Erythroblast (primary cell): ENCODE data around the gene ADCY5.

Experiments used
- DNase-seq, 2 experiments: peaks; one replicate each; lab custom pipeline; 2025; lab: John Stamatoyannopoulos, UW
- GATA1 ChIP-seq: IDR thresholded peaks from 2 replicates; pipeline ENCODE4 v1.6.1; 2011; ENCODE audit warnings: low read depth, mild to moderate bottlenecking, control low read depth, low read length, moderate library complexity
- POLR2A ChIP-seq: IDR thresholded peaks from 2 replicates; pipeline ENCODE4 v1.6.1; 2011; ENCODE audit warnings: mild to moderate bottlenecking, low read length

The ADCY5 gene

GRCh38 chr3:123476967-123477750 lies 28.3 kb upstream of the ADCY5 start:
- no peak for DNase-seq

GRCh38 chr3:123475786-123476185 lies 26.9 kb upstream of the ADCY5 start:
- TF ChIP-seq POLR2A (no peak), GATA1 (no peak)
- no peak for DNase-seq

More at GRCh38 chr3:123476967-123477750, 28.3 kb upstream of the ADCY5 start:
- TF ChIP-seq GATA1 (no peak), POLR2A (no peak)

- no peak for DNase-seq
- TF ChIP-seq GATA1 (no peak), POLR2A (no peak)
These were observed 22.2 kb upstream of the ADCY5 start for GRCh38 chr3:123471106-123471505.

GRCh38 chr3:123469323-123469995 lies 20.6 kb upstream of the ADCY5 start:
- TF ChIP-seq GATA1 (no peak), POLR2A (no peak)
- no peak for DNase-seq

GRCh38 chr3:123467046-123467445 lies 18.2 kb upstream of the ADCY5 start:
- no peak for DNase-seq
- no peak for TF ChIP-seq GATA1
- TF ChIP-seq POLR2A, result no peak

GRCh38 chr3:123464211-123464610 lies 15.3 kb upstream of the ADCY5 start:
- DNase-seq, result no peak
- no peak for TF ChIP-seq POLR2A
- no peak for TF ChIP-seq GATA1

GRCh38 chr3:123459862-123460261 lies 11.0 kb upstream of the ADCY5 start:
- no peak for DNase-seq
- TF ChIP-seq POLR2A (no peak), GATA1 (no peak)

- TF ChIP-seq POLR2A (no peak), GATA1 (no peak)
- no peak for DNase-seq
These were observed 9.4 kb upstream of the ADCY5 start for GRCh38 chr3:123458255-123458654.

GRCh38 chr3:123457841-123458240 lies 9.0 kb upstream of the ADCY5 start:
- TF ChIP-seq POLR2A, result no peak
- TF ChIP-seq GATA1, result no peak
- DNase-seq, result no peak

GRCh38 chr3:123453675-123454074 lies 4.8 kb upstream of the ADCY5 start:
- no peak for DNase-seq
- TF ChIP-seq GATA1 (no peak), POLR2A (no peak)

- TF ChIP-seq GATA1 (no peak), POLR2A (no peak)
- no peak for DNase-seq
These were observed 2.3 kb upstream of the ADCY5 start for GRCh38 chr3:123451186-123451585.

- no peak for TF ChIP-seq POLR2A
- TF ChIP-seq GATA1, result no peak
- DNase-seq, result no peak
These were observed 1.2 kb upstream of the ADCY5 start for GRCh38 chr3:123449997-123450604.

GRCh38 chr3:123449102-123449996 lies 459 bp upstream of the ADCY5 start:
- TF ChIP-seq POLR2A, result no peak
- TF ChIP-seq GATA1, result no peak
- DNase-seq, result no peak
